NCI-H524 treated with DMSO at 0.1 percent for 48 hours (cell line): ENCODE results near the gene UNC13A.

ENCODE experiments used
- DNase-seq: peaks from one replicate; lab custom pipeline; 2025; lab: John Stamatoyannopoulos, UW

Gene UNC13A

GRCh38 chr19:17687857-17688784 lies at the start of gene UNC13A:
TSS of gene UNC13A (minus strand) at chr19:17688354. CDS start at chr19:17688199, 155 bp downstream.
- no peak for DNase-seq

DNA sequence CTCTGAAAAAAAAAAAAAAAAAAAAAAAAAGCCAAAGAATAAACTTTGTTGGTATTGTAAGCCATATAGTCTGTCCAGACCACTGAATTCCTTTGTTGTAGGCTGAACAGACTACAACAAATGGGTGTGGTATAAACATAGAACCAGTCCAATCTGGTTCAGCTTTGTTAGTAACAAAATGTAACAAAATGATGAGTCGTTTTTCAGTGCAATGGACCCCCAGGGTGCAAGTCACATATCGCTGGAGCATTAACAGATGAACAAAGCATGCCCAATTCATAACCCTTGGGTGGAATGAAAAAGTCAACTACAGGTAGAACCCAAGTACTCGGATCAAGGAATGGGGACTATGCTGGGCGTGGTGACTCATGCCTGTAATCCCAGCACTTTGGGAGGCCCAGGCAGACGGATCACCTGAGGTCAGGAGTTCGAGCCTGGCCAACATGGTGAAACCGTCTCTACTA lies 49.6 kb upstream of the UNC13A start:
- no peak for DNase-seq

DNA sequence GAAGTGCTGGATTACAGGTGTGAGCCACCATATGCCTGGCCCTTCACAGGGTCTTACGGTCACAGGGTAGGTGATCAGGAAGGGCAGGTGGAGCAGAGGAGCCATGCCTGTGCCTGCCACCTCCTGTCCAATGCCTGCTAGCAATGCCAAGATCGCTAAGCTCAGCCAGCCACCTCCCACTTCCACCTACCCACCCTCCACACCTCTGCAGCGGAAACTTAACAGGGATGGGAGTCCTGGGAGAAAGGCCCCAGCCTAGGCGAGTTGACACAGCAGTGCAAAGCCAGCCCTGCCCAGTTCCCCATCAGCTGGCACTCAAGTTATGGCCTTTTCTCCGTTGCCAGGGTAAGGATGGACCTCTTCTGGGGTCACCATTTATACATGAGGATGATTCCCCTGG lies 47.3 kb upstream of the UNC13A start:
- DNase-seq: no peak

- no peak for DNase-seq
Observed at GRCh38 chr19:17734146-17734545, 46.0 kb upstream of the UNC13A start.

- no peak for DNase-seq
Observed at GRCh38 chr19:17733127-17733526, 45.0 kb upstream of the UNC13A start.

DNA sequence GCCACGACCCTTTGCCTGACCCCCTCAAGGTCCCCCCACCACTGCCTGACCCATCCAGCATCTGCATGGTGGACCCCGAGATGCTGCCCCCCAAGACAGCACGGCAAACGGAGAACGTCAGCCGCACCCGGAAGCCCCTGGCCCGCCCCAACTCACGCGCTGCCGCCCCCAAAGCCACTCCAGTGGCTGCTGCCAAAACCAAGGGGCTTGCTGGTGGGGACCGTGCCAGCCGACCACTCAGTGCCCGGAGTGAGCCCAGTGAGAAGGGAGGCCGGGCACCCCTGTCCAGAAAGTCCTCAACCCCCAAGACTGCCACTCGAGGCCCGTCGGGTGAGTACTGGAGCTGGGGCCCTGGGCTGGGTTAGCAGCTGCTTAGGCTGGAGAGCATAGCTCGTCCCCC lies 39.7 kb upstream of the UNC13A start:
- DNase-seq: no peak

DNA sequence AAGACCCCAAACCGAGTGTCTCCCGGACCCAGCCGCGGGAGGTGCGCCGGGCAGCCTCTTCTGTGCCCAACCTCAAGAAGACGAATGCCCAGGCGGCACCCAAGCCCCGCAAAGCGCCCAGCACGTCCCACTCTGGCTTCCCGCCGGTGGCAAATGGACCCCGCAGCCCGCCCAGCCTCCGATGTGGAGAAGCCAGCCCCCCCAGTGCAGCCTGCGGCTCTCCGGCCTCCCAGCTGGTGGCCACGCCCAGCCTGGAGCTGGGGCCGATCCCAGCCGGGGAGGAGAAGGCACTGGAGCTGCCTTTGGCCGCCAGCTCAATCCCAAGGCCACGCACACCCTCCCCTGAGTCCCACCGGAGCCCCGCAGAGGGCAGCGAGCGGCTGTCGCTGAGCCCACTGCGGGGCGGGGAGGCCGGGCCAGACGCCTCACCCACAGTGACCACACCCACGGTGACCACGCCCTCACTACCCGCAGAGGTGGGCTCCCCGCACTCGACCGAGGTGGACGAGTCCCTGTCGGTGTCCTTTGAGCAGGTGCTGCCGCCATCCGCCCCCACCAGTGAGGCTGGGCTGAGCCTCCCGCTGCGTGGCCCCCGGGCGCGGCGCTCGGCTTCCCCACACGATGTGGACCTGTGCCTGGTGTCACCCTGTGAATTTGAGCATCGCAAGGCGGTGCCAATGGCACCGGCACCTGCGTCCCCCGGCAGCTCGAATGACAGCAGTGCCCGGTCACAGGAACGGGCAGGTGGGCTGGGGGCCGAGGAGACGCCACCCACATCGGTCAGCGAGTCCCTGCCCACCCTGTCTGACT lies 39.0 kb upstream of the UNC13A start:
- DNase-seq: no peak

- DNase-seq: no peak
Observed at GRCh38 chr19:17726136-17726741, 38.1 kb upstream of the UNC13A start.

DNA sequence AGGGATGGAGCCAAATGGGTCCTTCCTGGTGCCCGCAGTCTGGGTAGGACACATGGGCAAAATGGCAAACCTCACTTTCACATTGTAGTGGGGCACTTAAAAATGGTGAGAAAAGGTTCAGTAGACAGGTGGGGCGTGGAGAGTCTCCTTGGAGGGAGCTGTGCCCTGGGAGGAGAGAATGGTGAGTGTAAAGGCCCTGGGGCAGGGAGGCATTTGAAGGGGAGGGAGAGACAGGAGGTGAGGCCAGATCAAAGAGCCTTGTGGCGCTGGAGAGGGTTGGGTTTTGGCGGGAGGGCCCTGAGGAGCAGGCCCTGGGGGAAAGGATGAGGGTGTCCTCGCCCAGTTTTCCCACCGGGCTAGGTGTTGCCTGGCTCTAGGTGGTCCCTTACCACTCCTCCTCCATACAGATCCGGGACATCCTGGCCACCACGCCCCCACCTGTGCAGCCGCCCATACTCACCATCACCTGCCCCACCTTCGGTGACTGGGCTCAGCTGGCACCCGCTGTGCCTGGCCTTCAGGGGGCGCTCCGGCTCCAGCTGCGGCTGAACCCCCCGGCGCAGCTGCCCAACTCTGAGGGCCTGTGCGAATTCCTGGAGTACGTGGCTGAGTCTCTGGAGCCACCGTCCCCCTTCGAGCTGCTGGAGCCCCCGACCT lies 37.4 kb upstream of the UNC13A start:
- DNase-seq: no peak

DNA sequence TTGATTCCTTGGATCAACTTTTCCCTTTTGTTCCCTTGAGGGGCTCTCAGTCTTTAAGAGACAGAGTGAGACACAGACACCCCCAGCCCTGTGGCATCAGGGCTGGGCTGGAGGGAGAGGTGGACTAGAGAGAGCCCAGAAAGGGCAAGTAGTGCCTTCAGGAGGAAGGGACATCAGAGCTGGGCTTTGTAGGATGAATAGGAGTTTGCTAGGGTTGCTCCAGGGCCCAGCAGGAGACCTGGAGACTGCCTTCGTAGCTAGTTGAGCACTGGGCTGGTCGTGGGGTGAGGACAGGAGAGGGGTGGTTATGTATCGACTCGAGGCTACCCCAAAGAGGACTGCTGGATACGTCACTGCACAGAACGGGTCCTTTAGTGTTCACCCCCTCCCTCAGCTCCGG lies 36.5 kb upstream of the UNC13A start:
- DNase-seq: no peak

DNA sequence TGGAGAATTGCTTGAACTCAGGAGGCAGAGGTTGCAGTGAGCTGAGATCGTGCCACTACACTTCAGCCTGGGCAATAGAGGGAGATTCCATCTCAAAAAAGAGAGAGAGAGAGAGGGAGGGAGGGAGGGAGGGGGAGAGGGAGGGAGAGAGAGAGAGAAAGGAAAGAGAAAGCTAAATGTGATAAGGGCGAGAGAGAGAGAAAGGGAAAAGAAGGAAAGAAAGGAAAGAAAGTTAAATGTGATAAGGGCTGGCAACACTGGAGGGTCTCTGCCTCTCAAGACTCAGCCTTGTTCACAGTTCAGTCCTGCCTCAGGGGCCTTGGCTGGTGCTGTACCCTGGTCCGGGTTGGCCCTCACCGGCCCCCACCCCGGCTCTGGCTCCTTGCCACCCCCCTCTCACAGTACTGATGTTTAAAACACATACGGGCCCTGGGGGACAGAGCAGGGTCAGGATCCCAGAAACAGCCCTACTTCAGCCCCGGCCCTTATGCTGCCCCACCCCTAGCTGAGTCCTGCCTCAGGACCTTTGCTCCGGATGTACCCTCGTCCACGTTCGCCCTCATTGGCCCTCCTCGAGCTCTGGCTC lies 34.6 kb upstream of the UNC13A start:
- no peak for DNase-seq

DNA sequence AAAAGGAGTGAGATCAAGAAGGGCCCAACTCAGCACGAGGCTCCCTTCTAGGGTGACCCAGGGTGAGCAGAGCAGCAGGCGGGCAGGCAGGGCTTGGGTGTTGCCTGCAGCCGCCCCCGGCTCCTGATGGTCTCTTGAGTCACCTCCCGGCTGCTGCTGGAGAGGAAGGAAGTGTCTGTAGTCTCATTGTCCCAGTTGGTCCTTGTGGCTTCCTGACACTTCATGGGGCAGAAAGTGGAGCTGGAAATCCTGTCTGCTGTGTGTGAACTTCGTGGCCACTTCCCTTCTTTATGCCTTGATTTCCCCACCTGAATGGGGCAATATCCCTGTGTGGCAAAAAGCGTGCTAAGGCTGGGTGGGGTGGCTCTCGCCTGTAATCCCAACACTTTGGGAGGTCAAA lies 33.7 kb upstream of the UNC13A start:
- no peak for DNase-seq

GRCh38 chr19:17721111-17721628 lies 33.0 kb upstream of the UNC13A start:
- no peak for DNase-seq

GRCh38 chr19:17720440-17720839 lies 32.3 kb upstream of the UNC13A start:
- no peak for DNase-seq

DNA sequence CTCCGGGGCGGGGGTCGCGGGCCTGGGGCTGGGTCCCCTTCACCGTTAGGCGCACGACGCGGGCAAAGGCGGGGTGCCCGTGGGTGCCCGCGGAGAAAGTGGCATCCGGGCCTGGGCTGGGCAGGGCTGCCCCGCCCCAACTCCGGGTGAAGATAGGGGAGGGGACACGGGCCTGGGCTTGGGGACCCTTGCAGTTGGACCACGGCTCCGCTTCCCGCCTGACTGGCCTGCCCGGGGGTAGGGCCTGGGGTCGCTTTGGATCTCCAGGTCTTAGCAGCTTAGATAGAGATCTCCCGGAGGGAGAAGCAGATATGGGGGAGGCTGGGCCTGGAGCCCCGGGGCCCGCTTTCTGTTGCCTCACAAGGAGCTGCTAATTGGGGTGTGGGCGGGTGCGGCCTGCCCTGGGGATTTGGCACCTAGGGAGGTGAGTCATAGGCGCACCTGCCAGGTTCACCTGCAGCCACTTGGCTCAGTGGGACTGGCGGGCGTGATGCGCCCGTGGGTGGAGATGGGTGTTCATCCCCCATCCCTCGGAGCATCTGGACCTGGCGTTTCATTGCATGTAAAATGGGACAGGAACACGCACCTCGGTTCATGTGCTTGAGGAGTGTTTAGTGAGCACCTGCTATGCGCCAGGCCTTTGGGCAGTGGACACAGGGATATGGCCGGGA lies 31.7 kb upstream of the UNC13A start:
- DNase-seq: no peak

GRCh38 chr19:17718947-17719711 lies 31.0 kb upstream of the UNC13A start, which contains the start of gene MAP1S:
TSS of gene MAP1S (plus strand) at chr19:17719480. CDS start at chr19:17719503, 23 bp downstream.
- DNase-seq: no peak

GRCh38 chr19:17718550-17718946 lies 30.4 kb upstream of the UNC13A start:
- DNase-seq: no peak

- DNase-seq: no peak
Observed at GRCh38 chr19:17716309-17716929, 28.3 kb upstream of the UNC13A start.

DNA sequence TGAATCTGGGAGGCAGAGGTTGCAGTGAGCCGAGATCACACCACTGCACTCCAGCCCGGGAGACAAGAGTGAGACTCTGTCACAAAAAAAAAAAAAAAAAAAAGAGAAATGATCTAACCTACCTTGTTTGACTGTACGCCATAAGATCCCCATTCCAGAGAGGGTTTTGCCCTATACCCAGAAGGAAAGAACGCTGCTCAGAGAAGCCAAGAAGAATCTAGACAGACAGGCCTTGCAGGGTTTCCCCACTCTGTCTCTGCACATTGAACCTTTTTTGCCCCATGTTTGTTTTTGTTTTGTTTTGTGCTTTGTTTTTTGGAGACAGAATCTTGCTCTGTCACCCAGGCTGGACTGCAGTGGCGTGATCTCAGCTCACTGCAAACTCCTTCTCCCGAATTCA lies 23.7 kb upstream of the UNC13A start:
- no peak for DNase-seq
